GM13976 (cell line): ENCODE results near the gene EEFSEC.
A peak's percentile ranks its signal among the peaks of the same experiment; 100 is the strongest.

Source experiments
- DNase-seq: peaks from one replicate; pipeline ENCODE4 v3.0.0; 2012; ENCODE audit warnings: low spot score
- in situ Hi-C: fragments of 300-500 bp; cut with MboI; formaldehyde crosslinking; loops from one replicate; pipeline ENCODE4 v1.12.0; 2022; ENCODE audit warnings: low sequenced_read_pairs, mixed read lengths, inconsistent platforms; ENCODE audit not compliant: unreplicated experiment
- TF ChIP-seq, protein P1 (sequence below): IDR thresholded peaks from 2 replicates; pipeline ENCODE4 v1.5.1; 2012; ENCODE audit warnings: borderline replicate concordance, mild to moderate bottlenecking; ENCODE audit not compliant: insufficient read depth; ENCODE audit errors: extremely low read depth, missing control alignments, control extremely low read depth

The EEFSEC gene, protein sequence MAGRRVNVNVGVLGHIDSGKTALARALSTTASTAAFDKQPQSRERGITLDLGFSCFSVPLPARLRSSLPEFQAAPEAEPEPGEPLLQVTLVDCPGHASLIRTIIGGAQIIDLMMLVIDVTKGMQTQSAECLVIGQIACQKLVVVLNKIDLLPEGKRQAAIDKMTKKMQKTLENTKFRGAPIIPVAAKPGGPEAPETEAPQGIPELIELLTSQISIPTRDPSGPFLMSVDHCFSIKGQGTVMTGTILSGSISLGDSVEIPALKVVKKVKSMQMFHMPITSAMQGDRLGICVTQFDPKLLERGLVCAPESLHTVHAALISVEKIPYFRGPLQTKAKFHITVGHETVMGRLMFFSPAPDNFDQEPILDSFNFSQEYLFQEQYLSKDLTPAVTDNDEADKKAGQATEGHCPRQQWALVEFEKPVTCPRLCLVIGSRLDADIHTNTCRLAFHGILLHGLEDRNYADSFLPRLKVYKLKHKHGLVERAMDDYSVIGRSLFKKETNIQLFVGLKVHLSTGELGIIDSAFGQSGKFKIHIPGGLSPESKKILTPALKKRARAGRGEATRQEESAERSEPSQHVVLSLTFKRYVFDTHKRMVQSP

DNA sequence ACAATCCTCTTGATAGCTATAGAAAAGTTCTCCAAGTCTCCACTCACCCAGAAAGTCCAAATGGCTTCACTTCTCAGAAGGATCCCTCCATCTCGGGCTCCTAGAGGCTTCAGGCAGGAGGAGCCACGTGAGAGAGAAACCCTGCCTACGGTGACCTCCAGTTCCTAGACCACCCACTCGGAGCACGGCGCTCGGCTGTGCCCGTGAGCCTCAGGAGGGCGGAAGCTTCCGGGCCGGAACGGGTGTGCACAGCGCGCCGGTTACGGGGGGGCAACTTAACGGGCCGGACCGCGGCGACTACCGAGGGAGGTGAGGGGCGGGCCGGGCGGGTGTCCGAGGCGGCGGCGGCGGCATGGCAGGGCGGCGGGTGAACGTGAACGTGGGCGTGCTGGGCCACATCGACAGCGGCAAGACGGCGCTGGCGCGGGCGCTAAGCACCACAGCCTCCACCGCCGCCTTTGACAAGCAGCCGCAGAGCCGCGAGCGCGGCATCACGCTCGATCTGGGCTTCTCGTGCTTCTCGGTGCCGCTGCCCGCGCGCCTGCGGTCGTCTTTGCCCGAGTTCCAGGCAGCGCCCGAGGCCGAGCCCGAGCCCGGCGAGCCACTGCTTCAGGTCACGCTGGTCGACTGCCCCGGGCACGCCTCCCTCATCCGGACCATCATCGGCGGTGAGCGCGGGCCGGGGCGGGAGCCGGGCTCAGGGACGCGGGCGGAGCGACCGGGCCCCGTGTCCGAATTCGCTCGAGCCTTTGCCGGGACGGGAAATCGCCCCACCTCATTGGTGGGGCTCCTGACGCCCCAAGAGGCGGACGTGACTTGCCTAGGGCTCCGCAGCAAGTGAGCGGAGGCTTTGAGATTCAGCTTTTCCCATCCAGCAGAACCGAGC, at the start of gene EEFSEC:
EEFSEC (plus strand) TSS at position 326 of the 886 bp plus-strand sequence; CDS start at position 353, 27 bp downstream.
- TF ChIP-seq, protein P1, sequence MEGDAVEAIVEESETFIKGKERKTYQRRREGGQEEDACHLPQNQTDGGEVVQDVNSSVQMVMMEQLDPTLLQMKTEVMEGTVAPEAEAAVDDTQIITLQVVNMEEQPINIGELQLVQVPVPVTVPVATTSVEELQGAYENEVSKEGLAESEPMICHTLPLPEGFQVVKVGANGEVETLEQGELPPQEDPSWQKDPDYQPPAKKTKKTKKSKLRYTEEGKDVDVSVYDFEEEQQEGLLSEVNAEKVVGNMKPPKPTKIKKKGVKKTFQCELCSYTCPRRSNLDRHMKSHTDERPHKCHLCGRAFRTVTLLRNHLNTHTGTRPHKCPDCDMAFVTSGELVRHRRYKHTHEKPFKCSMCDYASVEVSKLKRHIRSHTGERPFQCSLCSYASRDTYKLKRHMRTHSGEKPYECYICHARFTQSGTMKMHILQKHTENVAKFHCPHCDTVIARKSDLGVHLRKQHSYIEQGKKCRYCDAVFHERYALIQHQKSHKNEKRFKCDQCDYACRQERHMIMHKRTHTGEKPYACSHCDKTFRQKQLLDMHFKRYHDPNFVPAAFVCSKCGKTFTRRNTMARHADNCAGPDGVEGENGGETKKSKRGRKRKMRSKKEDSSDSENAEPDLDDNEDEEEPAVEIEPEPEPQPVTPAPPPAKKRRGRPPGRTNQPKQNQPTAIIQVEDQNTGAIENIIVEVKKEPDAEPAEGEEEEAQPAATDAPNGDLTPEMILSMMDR: no peak
- in situ Hi-C loops: no loop called here
- peak; percentile 90 for DNase-seq

DNA sequence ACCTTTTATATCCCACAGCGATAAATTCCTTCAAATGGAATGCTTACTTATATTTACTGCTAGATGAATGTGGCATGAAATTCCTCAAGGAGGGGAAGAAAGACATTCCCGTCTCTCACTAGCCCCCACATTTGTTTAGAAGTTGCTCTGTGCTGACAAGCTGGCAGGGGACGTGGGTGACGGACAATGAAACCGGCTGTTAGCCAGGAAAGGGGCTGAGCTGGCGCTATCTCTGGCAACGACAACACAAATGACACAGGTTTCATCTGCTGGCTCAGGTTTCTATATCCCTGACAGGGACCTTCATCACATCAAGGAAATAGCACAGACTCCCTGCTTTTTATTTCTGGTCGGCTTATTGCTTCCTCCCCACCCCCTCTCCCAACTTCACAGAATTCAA, 45.4 kb upstream of the EEFSEC start:
- in situ Hi-C loops: no loop called here
- TF ChIP-seq, protein P1: no peak
- no peak for DNase-seq

DNA sequence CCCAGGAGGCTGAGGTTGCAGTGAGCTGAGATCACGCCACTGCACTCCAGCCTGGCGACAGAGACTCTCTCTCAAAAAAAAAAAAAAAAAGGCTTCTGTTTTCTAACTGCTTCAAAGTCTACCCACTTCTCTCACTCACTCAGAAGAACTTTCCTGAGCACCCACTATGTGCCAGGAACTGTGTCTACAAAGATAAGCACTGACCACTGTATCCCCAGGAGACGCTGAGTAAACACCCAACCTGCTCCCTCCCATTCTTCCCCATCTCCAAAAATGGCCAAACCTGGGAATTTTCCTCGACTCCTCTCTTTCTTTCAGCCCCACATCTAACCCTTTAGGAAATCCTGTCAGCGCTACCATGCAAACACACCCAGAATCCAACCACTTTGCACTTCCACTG, 42.1 kb upstream of the EEFSEC start:
- TF ChIP-seq, protein P1: no peak
- no peak for DNase-seq
- in situ Hi-C loops: no loop called here

DNA sequence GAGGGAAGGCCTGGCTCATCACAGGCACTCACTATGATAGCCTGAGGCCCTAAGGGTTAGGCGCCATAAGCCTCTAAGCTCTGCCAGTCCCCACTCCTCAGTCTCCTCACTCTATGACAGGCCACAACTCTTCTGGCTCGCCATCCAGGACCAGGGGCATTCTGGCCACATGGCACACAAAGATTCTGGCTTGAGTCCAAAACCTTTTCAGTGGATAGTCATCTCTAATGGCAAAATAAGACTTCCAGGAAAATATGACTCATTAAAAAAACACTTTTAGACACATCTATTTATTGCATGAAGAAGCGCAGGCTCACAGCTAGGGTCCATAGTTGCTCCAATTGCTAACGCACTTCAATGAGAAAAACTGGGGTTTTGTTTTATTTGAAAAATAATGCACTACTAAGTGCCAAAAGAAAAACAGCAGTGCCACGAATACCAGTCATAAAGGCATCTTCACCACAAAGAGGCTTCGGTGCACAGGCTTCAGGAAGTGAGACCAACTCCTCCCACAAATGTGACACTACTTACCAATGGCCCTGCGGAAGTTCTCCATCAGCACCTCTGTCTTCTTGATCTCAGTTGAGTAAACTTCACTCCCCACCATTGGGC, 40.8 kb upstream of the EEFSEC start:
- TF ChIP-seq, protein P1: no peak
- in situ Hi-C loops: no loop called here
- no peak for DNase-seq

DNA sequence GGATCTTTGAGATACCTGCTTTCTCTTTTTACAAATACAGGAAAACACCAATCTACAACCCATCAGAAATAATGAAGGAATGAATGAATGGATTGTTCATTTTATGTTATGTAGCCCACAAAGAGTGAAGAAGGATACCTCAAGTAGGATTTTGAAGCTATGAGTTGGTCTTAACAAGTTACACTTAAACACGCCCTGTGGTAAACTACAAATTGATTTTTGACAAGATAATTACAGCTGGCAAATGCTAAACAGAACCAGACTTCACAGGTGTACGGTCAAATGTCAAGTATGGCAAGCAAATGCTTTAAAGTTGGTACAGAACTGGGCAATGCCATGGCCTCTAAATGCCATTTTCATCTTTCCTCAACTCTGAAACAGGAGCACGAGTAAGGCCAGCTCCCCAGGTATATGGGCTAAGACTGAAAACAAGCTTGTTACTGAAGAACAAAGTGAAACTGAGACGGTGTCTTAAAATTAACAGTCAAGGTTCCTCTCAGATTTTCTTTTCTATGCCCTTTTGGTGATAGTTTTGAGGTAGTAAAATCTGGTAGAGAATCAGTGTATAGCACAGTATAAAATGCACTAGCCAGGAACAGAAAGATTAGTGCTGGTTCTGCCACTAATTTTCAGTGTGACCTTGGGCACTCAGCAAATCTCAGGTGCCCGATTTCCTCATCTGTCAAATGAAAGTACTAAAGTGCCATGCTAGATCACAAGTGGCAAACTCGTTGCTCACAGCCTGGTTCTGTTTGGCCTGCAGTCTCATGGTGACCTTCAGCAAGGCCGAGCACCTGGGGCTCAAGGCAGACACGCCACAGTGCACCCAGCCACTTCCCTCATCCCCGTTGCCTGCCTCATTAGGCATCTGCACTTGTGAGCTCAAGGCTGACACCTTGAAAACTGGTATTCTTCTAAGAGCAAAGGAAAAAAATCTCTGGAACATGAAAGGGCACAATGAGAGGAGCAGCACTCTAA, 39.2 kb upstream of the EEFSEC start:
- DNase-seq: no peak
- TF ChIP-seq, protein P1: no peak

DNA sequence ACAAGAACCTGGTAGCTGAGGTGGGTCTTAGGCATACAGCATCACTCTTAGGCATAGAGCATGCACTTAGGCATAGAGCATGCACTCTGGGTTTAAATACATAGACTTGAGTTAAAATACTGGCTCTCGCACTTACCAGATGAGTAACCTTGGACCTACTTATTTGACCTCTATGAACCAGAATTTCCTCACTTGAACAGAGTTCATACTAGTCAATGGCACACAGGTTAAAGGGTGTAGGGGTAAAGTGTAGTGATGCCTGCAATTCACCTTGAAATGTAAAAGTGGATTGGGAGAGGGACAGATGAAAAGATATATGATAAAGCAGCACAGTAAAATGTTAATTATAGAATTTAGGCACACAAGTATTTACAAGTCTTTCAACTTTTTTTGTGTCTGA, 31.3 kb upstream of the EEFSEC start:
- TF ChIP-seq, protein P1: no peak
- in situ Hi-C loops: no loop called here
- DNase-seq: no peak

More for the DNA sequence above, 39.2 kb upstream of the EEFSEC start:
- in situ Hi-C loops: no loop called here
